HEK293 (cell line): ENCODE results near the gene SLC43A3.

Source experiments
- CTCF ChIA-PET: fragments of 350-600 bp; formaldehyde crosslinking; extraction: SDS; loops from one replicate; lab custom pipeline; 2021; ENCODE audit warnings: antibody characterized with exemption; lab: Yijun Ruan, JAX
- POLR2A ChIA-PET: fragments of 300-600 bp; formaldehyde crosslinking; extraction: SDS; loops from one replicate; lab custom pipeline; 2020; ENCODE audit warnings: antibody characterized with exemption, inconsistent platforms; lab: Yijun Ruan, JAX
- H3K27ac ChIP-seq: fragments of 200-500 bp; sonication (Bioruptor generic); 2 replicates; pipeline ENCODE4 v1.5.1; 2014; ENCODE audit warnings: low read depth, low read length, control low read depth, inconsistent platforms; ENCODE audit errors: extremely low read depth
- H3K36me3 ChIP-seq, 2 experiments: fragments of 200-500 bp in 1 of 2; sonication (Bioruptor generic) in 1 of 2; 1 replicate in 1 of 2; 2 replicates in 1 of 2; pipeline ENCODE4 v1.5.1; 2014 to 2017; ENCODE audit warnings: inconsistent platforms in 2 of 2, low read length in 2 of 2; ENCODE audit not compliant: control insufficient read depth in 2 of 2, insufficient read depth in 1 of 2
- H3K4me1 ChIP-seq: fragments of 200-500 bp; sonication (Bioruptor generic); 2 replicates; pipeline ENCODE4 v1.5.1; 2014; ENCODE audit warnings: mild to moderate bottlenecking, low read length, inconsistent platforms; ENCODE audit not compliant: control insufficient read depth, insufficient read depth
- H3K4me3 ChIP-seq: 2 replicates; pipeline ENCODE4 v1.5.1; 2011; ENCODE audit warnings: low read depth, mild to moderate bottlenecking, control low read depth, low read length, moderate library complexity
- H3K9me3 ChIP-seq: fragments of 200-500 bp; sonication (Bioruptor generic); 2 replicates; pipeline ENCODE4 v1.5.1; 2014; ENCODE audit warnings: low read depth, low read length, inconsistent platforms; ENCODE audit not compliant: control insufficient read depth, insufficient read depth
- IKZF3 ChIP-seq: fragments of 450-650 bp; IDR thresholded peaks from 2 replicates; pipeline ENCODE4 v1.5.0; 2018; ENCODE audit warnings: missing biosample characterization, mild to moderate bottlenecking, missing genetic modification characterization, moderate library complexity
- KLF10 ChIP-seq: fragments of 450-650 bp; IDR thresholded peaks from 2 replicates; pipeline ENCODE4 v1.5.1; 2018; ENCODE audit warnings: missing biosample characterization, mild to moderate bottlenecking, missing genetic modification characterization
- KLF16 ChIP-seq: fragments of 450-650 bp; formaldehyde crosslinking; IDR thresholded peaks from 2 replicates; pipeline ENCODE4 v1.5.1; 2017; ENCODE audit warnings: missing biosample characterization, missing genetic modification characterization
- OVOL3 ChIP-seq: fragments of 450-650 bp; formaldehyde crosslinking; IDR thresholded peaks from 2 replicates; pipeline ENCODE4 v1.5.1; 2016; ENCODE audit warnings: missing biosample characterization, missing genetic modification characterization
- PRDM1 ChIP-seq: fragments of 450-650 bp; formaldehyde crosslinking; IDR thresholded peaks from 2 replicates; pipeline ENCODE4; 2016; ENCODE audit warnings: missing biosample characterization, missing genetic modification characterization
- WT1 ChIP-seq: fragments of 450-650 bp; formaldehyde crosslinking; IDR thresholded peaks from 2 replicates; pipeline ENCODE4 v1.5.1; 2016; ENCODE audit warnings: missing biosample characterization, missing genetic modification characterization
- ZBTB17 ChIP-seq: fragments of 450-650 bp; formaldehyde crosslinking; IDR thresholded peaks from 2 replicates; pipeline ENCODE4 v1.5.1; 2016; ENCODE audit warnings: missing biosample characterization, missing genetic modification characterization
- ZBTB20 ChIP-seq: fragments of 450-650 bp; formaldehyde crosslinking; IDR thresholded peaks from 2 replicates; pipeline ENCODE4 v1.5.1; 2016; ENCODE audit warnings: missing biosample characterization, missing genetic modification characterization
- ZBTB7A ChIP-seq: fragments of 450-650 bp; formaldehyde crosslinking; IDR thresholded peaks from 2 replicates; pipeline ENCODE4 v1.5.1; 2016; ENCODE audit warnings: low read depth, missing biosample characterization, missing genetic modification characterization
- ZFHX2 ChIP-seq: fragments of 450-650 bp; formaldehyde crosslinking; conservative IDR thresholded peaks from 2 replicates; pipeline ENCODE4 v1.5.1; 2016; ENCODE audit warnings: missing biosample characterization, missing genetic modification characterization
- ZFP37 ChIP-seq: fragments of 450-650 bp; formaldehyde crosslinking; IDR thresholded peaks from 2 replicates; pipeline ENCODE4 v1.5.1; 2016; ENCODE audit warnings: missing biosample characterization, missing genetic modification characterization
- ZNF140 ChIP-seq: fragments of 450-650 bp; formaldehyde crosslinking; IDR thresholded peaks from 2 replicates; pipeline ENCODE4 v1.5.1; 2016; ENCODE audit warnings: missing biosample characterization, missing genetic modification characterization
- ZNF274 ChIP-seq, 2 experiments: fragments of 200-500 bp in 1 of 2; fragments of 450-650 bp in 1 of 2; sonication (Bioruptor generic) in 1 of 2; formaldehyde crosslinking in 1 of 2; IDR thresholded peaks; 2 replicates each; pipeline versions ENCODE4 v1.5.1 to v1.6.1; 2014 to 2016; ENCODE audit warnings: borderline replicate concordance in 1 of 2, inconsistent platforms in 1 of 2, low read length in 1 of 2, missing biosample characterization in 1 of 2, missing genetic modification characterization in 1 of 2
- ZNF366 ChIP-seq: fragments of 450-650 bp; formaldehyde crosslinking; conservative IDR thresholded peaks from 2 replicates; pipeline ENCODE4 v1.5.1; 2016; ENCODE audit warnings: missing biosample characterization, missing genetic modification characterization
- ZNF514 ChIP-seq: fragments of 450-650 bp; formaldehyde crosslinking; IDR thresholded peaks from 2 replicates; pipeline ENCODE4 v1.5.1; 2016; ENCODE audit warnings: missing biosample characterization, missing genetic modification characterization
- ZNF529 ChIP-seq: fragments of 450-650 bp; formaldehyde crosslinking; IDR thresholded peaks from 2 replicates; pipeline ENCODE4 v1.5.1; 2017; ENCODE audit warnings: missing genetic modification characterization, missing biosample characterization; ENCODE audit not compliant: insufficient replicate concordance
- ZNF664 ChIP-seq: fragments of 450-650 bp; formaldehyde crosslinking; IDR thresholded peaks from 2 replicates; pipeline ENCODE4 v1.5.1; 2016; ENCODE audit warnings: missing biosample characterization, missing genetic modification characterization
- ZNF76 ChIP-seq: fragments of 450-650 bp; formaldehyde crosslinking; IDR thresholded peaks from 2 replicates; pipeline ENCODE4; 2016; ENCODE audit warnings: low read depth, missing biosample characterization, missing genetic modification characterization, borderline replicate concordance
- ZNF830 ChIP-seq: fragments of 450-650 bp; IDR thresholded peaks from 2 replicates; pipeline ENCODE4 v1.5.0; 2018; ENCODE audit warnings: missing biosample characterization, missing genetic modification characterization, low read depth, mild to moderate bottlenecking, moderate library complexity
- TF ChIP-seq, protein P1 (sequence below): fragments of 450-650 bp; formaldehyde crosslinking; IDR thresholded peaks from 2 replicates; pipeline ENCODE4 v1.5.1; 2016; ENCODE audit warnings: missing biosample characterization, missing genetic modification characterization
- TF ChIP-seq, protein P2 (sequence below): fragments of 450-650 bp; formaldehyde crosslinking; IDR thresholded peaks from 2 replicates; pipeline ENCODE4 v1.5.1; 2016; ENCODE audit warnings: missing biosample characterization, missing genetic modification characterization
- TF ChIP-seq, protein P3 (sequence below): fragments of 450-650 bp; formaldehyde crosslinking; IDR thresholded peaks from 2 replicates; pipeline ENCODE4 v1.5.1; 2016; ENCODE audit warnings: missing biosample characterization, missing genetic modification characterization
- TF ChIP-seq, protein P4 (sequence below): fragments of 450-650 bp; formaldehyde crosslinking; IDR thresholded peaks from 2 replicates; pipeline ENCODE4 v1.5.1; 2016; ENCODE audit warnings: missing biosample characterization, missing genetic modification characterization
- TF ChIP-seq, protein P5 (sequence below): sonication (generic); formaldehyde crosslinking; IDR thresholded peaks from 2 replicates; pipeline ENCODE4 v1.8.1; 2022; ENCODE audit warnings: mild to moderate bottlenecking, moderate library complexity, missing genetic modification reagents

SLC43A3 gene

DNA sequence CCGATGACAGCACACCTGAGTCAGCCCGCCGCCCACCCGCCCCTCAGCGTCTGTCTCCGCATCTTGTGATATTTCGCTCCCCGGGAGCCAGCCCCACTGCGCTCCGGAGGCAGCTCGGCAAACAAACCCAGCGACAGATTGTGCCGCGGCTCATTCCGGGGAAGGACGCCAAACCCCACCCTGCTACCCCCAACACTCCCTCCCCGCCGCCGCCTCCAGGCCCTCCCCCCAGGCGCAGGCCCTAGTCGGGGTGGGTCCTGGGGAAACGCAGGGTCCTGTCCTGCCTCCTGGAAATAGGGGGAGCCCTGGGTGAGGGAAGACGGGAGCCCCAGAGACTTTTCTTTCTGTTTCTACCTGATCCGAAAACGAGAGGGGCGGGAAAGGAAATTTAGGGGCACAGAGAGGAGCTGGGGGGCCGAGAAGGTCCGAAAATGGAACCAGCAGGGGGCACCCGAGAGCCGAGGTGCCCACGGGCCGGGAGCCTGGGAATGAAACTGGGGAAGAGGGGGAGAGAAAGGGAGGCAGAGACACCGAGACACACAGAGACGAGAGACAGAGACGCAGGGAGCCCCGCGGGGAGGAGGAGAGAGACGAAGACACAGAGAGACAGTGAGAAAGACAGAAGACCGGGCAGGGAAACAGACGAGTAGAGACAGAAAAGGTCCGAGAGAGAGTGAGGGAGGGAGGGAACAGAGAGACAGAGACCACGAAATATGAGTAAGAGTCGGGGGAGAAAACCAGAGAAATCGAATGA lies 31.7 kb upstream of the SLC43A3 start:
- H3K4me1 ChIP-seq = no peaks in the 10 kb centered on the region
- ChIA-PET POLR2A (no interaction called here), CTCF (interaction anchor here (0.6 to 9.3 kb wide), 45 partner anchors 9 to 1054 kb away, joined by 3 to 191 read pairs (median 5); partner anchors contain the start of genes SLC43A1, TIMM10 and UBE2L6)
- TF ChIP-seq, protein P1, sequence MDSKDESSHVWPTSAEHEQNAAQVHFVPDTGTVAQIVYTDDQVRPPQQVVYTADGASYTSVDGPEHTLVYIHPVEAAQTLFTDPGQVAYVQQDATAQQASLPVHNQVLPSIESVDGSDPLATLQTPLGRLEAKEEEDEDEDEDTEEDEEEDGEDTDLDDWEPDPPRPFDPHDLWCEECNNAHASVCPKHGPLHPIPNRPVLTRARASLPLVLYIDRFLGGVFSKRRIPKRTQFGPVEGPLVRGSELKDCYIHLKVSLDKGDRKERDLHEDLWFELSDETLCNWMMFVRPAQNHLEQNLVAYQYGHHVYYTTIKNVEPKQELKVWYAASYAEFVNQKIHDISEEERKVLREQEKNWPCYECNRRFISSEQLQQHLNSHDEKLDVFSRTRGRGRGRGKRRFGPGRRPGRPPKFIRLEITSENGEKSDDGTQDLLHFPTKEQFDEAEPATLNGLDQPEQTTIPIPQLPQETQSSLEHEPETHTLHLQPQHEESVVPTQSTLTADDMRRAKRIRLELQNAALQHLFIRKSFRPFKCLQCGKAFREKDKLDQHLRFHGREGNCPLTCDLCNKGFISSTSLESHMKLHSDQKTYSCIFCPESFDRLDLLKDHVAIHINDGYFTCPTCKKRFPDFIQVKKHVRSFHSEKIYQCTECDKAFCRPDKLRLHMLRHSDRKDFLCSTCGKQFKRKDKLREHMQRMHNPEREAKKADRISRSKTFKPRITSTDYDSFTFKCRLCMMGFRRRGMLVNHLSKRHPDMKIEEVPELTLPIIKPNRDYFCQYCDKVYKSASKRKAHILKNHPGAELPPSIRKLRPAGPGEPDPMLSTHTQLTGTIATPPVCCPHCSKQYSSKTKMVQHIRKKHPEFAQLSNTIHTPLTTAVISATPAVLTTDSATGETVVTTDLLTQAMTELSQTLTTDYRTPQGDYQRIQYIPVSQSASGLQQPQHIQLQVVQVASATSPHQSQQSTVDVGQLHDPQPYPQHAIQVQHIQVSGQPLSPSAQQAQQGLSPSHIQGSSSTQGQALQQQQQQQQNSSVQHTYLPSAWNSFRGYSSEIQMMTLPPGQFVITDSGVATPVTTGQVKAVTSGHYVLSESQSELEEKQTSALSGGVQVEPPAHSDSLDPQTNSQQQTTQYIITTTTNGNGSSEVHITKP (tag by site-specific recombination) = peak; percentile 83
- TF ChIP-seq ZBTB17 (tag by site-specific recombination) = peak; percentile 65
- TF ChIP-seq, protein P2, sequence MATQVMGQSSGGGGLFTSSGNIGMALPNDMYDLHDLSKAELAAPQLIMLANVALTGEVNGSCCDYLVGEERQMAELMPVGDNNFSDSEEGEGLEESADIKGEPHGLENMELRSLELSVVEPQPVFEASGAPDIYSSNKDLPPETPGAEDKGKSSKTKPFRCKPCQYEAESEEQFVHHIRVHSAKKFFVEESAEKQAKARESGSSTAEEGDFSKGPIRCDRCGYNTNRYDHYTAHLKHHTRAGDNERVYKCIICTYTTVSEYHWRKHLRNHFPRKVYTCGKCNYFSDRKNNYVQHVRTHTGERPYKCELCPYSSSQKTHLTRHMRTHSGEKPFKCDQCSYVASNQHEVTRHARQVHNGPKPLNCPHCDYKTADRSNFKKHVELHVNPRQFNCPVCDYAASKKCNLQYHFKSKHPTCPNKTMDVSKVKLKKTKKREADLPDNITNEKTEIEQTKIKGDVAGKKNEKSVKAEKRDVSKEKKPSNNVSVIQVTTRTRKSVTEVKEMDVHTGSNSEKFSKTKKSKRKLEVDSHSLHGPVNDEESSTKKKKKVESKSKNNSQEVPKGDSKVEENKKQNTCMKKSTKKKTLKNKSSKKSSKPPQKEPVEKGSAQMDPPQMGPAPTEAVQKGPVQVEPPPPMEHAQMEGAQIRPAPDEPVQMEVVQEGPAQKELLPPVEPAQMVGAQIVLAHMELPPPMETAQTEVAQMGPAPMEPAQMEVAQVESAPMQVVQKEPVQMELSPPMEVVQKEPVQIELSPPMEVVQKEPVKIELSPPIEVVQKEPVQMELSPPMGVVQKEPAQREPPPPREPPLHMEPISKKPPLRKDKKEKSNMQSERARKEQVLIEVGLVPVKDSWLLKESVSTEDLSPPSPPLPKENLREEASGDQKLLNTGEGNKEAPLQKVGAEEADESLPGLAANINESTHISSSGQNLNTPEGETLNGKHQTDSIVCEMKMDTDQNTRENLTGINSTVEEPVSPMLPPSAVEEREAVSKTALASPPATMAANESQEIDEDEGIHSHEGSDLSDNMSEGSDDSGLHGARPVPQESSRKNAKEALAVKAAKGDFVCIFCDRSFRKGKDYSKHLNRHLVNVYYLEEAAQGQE (tag by site-specific recombination) = no peak
- peak; percentile 72; the same call in 1 of the 2 replicates for TF ChIP-seq ZBTB7A (tag by site-specific recombination)
- 0 out of 2 replicates have a peak, but pooled peaks have one; percentile 15 for TF ChIP-seq OVOL3 (tag by site-specific recombination)
- TF ChIP-seq ZNF830 (tag by site-specific recombination) = no peak
- TF ChIP-seq ZFHX2 (tag by site-specific recombination) = 0 out of 2 replicates have a peak, but pooled peaks have one; percentile 12
- TF ChIP-seq, protein P3, sequence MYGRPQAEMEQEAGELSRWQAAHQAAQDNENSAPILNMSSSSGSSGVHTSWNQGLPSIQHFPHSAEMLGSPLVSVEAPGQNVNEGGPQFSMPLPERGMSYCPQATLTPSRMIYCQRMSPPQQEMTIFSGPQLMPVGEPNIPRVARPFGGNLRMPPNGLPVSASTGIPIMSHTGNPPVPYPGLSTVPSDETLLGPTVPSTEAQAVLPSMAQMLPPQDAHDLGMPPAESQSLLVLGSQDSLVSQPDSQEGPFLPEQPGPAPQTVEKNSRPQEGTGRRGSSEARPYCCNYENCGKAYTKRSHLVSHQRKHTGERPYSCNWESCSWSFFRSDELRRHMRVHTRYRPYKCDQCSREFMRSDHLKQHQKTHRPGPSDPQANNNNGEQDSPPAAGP (tag by site-specific recombination) = peak; percentile 61; the same call in 1 of the 2 replicates
- TF ChIP-seq, protein P4, sequence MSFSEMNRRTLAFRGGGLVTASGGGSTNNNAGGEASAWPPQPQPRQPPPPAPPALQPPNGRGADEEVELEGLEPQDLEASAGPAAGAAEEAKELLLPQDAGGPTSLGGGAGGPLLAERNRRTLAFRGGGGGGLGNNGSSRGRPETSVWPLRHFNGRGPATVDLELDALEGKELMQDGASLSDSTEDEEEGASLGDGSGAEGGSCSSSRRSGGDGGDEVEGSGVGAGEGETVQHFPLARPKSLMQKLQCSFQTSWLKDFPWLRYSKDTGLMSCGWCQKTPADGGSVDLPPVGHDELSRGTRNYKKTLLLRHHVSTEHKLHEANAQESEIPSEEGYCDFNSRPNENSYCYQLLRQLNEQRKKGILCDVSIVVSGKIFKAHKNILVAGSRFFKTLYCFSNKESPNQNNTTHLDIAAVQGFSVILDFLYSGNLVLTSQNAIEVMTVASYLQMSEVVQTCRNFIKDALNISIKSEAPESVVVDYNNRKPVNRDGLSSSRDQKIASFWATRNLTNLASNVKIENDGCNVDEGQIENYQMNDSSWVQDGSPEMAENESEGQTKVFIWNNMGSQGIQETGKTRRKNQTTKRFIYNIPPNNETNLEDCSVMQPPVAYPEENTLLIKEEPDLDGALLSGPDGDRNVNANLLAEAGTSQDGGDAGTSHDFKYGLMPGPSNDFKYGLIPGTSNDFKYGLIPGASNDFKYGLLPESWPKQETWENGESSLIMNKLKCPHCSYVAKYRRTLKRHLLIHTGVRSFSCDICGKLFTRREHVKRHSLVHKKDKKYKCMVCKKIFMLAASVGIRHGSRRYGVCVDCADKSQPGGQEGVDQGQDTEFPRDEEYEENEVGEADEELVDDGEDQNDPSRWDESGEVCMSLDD = peak; percentile 88
- no peak for TF ChIP-seq ZNF140
- peak; percentile 26; the same call in 1 of the 2 replicates for TF ChIP-seq WT1
- TF ChIP-seq ZBTB20 (tag by site-specific recombination) = peak; percentile 50; the same call in 1 of the 2 replicates
- TF ChIP-seq, protein P5, sequence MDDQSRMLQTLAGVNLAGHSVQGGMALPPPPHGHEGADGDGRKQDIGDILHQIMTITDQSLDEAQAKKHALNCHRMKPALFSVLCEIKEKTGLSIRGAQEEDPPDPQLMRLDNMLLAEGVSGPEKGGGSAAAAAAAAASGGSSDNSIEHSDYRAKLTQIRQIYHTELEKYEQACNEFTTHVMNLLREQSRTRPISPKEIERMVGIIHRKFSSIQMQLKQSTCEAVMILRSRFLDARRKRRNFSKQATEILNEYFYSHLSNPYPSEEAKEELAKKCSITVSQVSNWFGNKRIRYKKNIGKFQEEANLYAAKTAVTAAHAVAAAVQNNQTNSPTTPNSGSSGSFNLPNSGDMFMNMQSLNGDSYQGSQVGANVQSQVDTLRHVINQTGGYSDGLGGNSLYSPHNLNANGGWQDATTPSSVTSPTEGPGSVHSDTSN (CRISPR knock-in tag) = no peak
- TF ChIP-seq PRDM1 (tag by site-specific recombination) = peak; percentile 99
- no peak for TF ChIP-seq ZNF664 (tag by site-specific recombination)
- no peak for TF ChIP-seq ZFP37
- peak; percentile 30; the same call in 1 of the 2 replicates for TF ChIP-seq KLF10 (tag by site-specific recombination)
- peak; percentile 57; the same call in 1 of the 2 replicates for TF ChIP-seq ZNF76 (tag by site-specific recombination)
- peak; percentile 90 for TF ChIP-seq IKZF3
- peak; percentile 96 for TF ChIP-seq ZNF366 (tag by site-specific recombination)
- TF ChIP-seq ZNF529 (tag by site-specific recombination) = no peak
- no peak for TF ChIP-seq ZNF514 (tag by site-specific recombination)
- TF ChIP-seq KLF16 = peak; percentile 12; the same call in 1 of the 2 replicates
- TF ChIP-seq ZNF274 (IDR thresholded peaks at IDR 0.05; ENCODE audit: low read length) = no peak
- no peak for TF ChIP-seq ZNF274 (tag by site-specific recombination; IDR thresholded peaks at IDR 0.05; ENCODE audit: borderline replicate concordance)

More for the DNA sequence above, 31.7 kb upstream of the SLC43A3 start:
- H3K9me3 ChIP-seq = no peaks in the 10 kb centered on the region
- H3K27ac ChIP-seq = no peak overlapping the region
- peak overlapping the region; percentile 18 for H3K4me3 ChIP-seq
- no peaks in the 10 kb centered on the region for H3K36me3 ChIP-seq
